HG02642 (cell line): ENCODE results near the gene FAM13A.
"Not testable (repeated sequence)": the region's sequence is repeated elsewhere in the genome, so short reads cannot be mapped to it uniquely, and the experiment has no call there.

Experiments used
- ATAC-seq: cut with Tn5 transposase; IDR thresholded peaks from one replicate; pipeline ENCODE4 v1.9.1; 2021; ENCODE audit warnings: mild to moderate bottlenecking; ENCODE audit not compliant: unreplicated experiment, poor library complexity

FAM13A gene

DNA sequence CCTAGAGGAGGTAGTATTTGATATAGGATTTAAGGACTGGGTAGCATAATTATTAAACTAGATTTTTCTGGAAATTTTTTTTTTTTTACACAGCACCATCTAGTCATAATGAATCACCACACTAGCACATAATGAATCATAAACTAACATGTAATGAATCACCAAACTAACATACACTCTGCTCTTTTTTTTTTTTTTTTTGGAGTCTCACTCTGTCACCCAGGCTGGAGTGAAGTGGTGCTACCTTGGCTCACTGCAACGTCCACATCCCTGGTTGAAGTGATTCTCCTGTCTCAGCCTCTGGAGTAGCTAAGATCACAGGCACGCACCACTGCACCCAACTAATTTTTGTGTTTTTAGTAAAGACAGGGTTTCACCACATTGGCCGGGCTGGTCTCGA is 92.5 kb downstream of the FAM13A start:
- peak; percentile 37 for ATAC-seq

DNA sequence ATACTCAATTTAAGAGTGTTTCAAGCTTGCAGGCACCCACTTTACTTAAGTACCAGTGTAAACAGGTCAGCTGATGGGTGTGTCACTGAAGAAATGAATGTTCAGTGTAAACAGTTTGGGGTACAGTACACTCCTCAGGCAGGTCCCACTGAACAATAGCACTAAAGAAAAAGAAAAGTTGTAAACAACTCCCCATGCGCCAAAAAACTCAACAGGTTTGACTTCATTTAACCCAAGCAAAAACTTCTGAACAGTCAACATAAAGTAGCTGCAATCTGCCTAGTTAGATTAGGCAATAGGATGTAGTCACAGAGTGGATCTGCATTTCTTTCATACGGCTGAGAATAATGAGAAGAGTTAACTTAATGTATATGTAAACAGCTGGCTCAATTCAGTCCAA is 93.2 kb downstream of the FAM13A start:
- no peak for ATAC-seq

- ATAC-seq = no peak
Observed at GRCh38 chr4:88962396-88962795, 94.6 kb downstream of the FAM13A start.

DNA sequence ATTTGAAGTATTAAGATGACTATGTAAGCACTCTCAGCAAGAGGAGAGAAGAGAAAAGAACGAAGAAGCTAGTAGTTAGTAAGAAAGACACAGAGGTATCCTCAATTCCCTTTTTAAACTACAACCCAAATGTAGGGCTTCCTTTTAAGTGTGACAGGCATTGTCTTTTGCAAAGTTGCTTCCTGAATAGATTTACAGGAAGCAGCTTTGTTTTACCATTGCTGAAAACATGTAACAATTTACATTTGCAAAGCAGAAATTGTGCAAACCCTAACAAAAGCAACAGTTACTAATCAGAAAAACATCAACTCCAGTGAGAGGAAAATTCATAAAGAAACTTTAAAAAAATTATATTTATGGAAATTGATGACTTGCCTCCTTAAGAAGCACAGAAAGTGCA is 96.4 kb downstream of the FAM13A start:
- no peak for ATAC-seq

DNA sequence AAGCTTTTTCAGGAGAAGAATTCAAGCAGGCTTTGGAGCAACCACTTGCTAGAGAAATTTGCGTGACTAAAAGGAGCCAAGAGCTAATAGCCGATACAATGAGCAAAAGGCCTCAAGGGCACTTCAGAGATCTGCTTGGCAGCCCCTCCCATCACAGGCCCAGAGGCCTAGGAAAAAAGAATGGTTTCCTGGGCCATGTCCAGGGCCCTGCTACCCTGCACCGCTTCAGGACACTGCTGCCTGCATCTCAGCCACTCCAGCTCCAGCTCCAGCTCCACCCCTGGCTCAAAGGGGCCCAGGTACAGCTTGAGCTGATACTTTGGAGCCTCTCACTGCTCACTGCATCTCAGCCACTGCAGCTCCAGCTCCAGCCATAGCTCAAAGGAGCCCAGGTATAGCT is 98.9 kb downstream of the FAM13A start:
- ATAC-seq = no peak

DNA sequence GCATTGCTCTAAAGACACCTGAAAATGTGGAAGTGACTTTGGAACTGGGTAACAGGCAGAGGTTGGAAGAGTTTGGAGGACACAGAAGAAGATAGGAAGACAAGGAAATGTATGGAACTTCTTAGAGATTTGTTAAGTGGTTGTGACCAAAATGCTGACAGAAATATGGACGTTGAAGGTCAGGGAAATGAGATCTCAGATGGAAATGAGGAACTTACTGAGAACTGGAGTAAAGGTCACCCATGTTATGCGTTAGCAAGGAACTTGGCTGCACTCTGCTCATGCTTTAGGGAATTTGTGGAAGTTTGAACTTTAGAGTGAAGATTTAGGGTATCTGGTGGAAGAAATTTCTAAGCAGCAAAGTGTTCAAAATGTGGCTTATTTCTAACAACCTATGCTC is 99.4 kb downstream of the FAM13A start:
- no peak for ATAC-seq

DNA sequence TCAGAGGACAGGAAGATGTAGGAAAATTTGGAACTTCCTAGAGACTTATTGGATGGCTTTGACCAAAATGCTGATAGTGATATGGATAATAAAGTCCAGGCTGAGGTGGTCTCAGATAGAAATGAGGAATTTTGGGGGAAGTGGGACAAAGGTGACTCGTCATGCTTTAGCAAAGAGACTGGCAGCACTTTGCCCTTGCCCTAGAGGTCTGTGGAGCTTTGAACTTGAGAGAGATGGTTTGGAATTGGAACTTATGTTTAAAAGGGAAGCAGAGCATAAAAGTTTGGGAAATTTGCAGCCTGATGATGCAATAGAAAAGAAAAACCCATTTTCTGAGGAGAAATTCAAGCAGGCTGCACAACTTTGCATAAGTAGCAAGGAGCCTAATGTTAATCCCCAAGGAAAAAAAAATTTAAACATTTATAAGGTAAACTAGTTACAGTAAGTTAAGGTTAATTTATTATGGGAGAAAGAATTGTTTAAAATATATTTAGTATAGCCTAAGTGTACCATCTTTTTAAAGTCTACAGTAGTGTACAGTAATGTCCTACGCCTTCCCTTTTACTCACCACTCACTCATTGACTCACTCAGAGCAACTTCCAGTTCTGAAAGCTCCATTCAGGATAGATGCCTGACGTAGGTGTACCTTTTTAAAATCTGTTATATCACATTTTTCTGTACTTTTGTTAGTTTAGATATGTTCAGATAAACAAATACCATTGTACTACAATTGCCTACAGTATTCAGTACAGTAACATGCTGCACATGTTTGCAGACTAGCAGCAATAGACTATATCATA is 101.2 kb downstream of the FAM13A start:
- ATAC-seq = no peak

GRCh38 chr4:88953400-88953799 is 103.6 kb downstream of the FAM13A start:
- no peak for ATAC-seq

DNA sequence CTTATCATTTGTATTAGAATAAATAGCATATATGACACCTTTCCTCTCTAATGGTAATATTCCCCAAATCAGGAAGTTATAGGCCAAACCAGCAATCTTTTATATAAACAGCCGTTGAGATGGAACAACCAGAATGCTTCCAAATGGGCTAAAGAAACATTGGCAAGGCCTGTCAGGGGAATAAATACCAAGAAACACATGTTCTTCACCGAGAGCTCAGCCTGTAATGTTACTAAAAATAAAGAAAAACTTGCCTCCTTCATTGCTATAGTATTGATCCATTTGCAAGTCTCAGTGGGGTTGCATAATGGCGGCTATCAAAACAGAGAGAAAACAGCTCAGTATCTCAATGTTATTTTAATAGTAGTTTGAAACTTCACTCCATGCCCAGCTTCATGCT is 104.9 kb downstream of the FAM13A start:
- ATAC-seq = no peak

GRCh38 chr4:88949605-88950004 is 107.4 kb downstream of the FAM13A start:
- no peak for ATAC-seq

GRCh38 chr4:88940506-88940905 is 116.5 kb downstream of the FAM13A start:
- no peak for ATAC-seq

- ATAC-seq = no peak
Observed at GRCh38 chr4:88939697-88940096, 117.3 kb downstream of the FAM13A start.

DNA sequence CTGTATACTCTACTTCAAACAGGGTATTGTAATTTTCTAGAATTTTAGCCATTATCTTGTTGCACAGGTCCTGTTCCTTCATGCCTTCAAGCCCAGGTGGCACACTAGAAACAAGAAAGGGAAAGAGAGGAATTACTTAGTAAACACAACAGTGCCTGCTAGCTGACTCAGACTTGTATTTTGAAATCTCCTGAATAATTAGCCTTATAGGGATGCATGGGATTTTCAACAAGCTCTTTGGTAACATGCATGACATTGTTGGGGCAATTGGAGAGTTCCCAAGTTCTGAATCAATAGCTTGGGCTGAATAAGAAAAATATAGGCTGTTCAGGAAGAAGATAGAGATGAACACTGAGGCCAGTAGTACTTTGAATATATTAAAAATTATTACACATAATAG is 118.8 kb downstream of the FAM13A start:
- no peak for ATAC-seq

DNA sequence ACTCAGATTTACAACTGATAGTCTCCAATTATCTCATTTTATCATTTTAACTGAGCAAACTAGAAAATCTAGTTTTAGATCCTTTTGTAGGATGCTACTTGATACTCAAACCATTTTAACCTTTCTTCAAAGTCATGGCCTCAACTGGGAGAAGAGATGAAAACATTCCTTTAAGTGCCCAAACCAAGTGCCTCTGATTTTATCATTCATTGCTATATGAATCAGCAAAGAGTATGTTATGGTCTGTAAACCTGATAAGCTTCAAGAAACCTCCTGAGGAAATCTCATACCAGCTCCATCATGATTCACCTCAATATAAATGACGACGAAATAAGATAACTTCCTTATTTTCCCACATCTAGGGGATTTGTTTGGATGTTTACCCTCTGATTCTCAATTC is 119.9 kb downstream of the FAM13A start:
- ATAC-seq = no peak

- no peak for ATAC-seq
Observed at GRCh38 chr4:88933414-88934160, 123.4 kb downstream of the FAM13A start.

DNA sequence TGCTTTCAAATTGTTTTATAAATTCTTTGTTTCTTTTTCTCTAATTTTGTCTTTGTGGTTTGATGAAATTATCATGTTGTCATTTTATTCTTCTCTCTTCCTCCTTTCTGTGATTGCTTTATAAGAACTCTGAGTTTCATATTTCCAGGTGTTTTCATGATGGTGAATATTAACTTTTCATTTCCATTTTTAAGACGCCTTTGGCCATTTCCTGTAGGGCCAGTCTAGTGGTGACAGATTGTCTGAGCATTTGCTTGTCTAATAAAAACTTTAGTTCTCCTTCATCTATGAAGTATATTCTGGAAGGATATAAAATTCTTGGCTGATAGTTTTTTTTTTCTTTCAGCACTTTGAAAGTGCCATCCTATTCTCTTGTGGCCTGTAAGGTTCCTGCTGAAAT is 128.1 kb downstream of the FAM13A start:
- no peak for ATAC-seq

DNA sequence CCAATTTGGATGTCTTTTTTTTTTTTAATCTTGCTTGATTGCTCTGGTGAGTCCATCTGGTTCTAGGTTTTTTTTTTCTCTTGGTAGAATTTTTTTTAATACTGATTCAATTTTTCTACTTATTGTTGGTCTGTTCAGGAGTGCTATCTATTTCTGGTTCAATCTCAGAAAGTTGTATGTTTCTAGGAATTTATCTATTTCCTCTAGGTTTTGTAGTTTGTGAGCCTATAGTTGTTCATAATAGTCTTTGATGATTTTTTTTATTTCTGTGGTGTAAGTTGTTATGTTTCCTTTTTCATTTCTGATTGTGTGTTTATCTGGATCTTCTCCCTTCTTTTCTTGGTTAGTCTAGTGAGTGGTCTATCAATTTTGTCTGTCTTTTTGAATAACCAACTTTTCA is 129.6 kb downstream of the FAM13A start:
- ATAC-seq = no peak

DNA sequence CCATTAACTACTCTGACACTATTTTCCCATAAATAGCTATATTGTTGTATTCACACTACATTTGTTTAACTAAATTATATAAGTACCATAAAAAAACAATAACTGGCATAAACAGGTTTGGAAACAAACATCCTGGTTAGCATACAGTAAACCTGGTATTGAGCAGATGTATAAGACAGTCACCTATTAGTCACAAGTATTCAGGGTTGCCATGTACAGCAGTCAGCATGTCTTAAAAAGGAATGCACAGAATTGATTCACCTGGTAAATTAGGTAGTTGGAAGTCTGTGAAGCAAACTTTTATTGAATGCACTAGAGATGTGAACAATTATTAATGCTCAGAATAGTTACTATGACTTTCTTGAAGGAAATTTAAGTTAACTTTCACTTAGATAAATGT is 137.9 kb downstream of the FAM13A start:
- no peak for ATAC-seq

GRCh38 chr4:88913181-88913580 is 143.8 kb downstream of the FAM13A start:
- not testable (repeated sequence) for ATAC-seq

GRCh38 chr4:88911246-88912212 is 145.5 kb downstream of the FAM13A start:
- no peak for ATAC-seq

DNA sequence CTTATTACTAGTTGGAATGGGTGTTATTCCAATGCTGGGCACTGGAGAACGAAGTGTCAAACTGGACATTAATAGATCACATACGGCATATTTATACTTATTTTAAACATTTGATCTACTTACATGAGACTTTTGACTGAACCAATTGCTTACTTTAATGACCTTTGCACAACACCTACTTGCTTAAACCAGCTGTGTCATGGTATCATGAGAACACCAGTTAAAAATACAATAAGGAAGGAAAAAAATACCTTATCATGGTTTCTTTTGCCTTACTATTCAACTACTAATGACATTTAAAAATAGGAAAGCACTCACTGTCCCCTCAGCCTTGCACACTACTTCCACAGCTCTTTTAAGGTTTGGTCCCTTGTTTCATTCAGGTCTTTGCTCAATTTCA is 146.9 kb downstream of the FAM13A start:
- ATAC-seq = no peak
